ENCODE measurements around the gene CDK14. TPM values are rescaled to one million over a fixed set of nuclear protein-coding genes. Genes with fewer than 3 reads are reported as not detected.
A peak's percentile ranks its signal among the peaks of the same experiment; 100 is the strongest.

CDK14 gene
- total and polyA plus RNA-seq, 10 of the 15 experiments (the other 5 are each of a cell fraction or from before 2014, with no cell fraction given), result 6.5 to 61.3 (median 24.2) TPM

GRCh38 chr7:91050677-91051076 lies 454.6 kb downstream of the CDK14 start (continued):
- TF ChIP-seq E4F1 (IDR thresholded peaks at IDR 0.05; ENCODE audit: borderline replicate concordance, partially characterized antibody), result no peak
- TF ChIP-seq ZBTB4 (CRISPR knock-in tag; IDR thresholded peaks at IDR 0.05), result no peak
- TF ChIP-seq NR2C1 (IDR thresholded peaks at IDR 0.05), result peak; percentile 73
- TF ChIP-seq RELB (IDR thresholded peaks at IDR 0.05; ENCODE audit: low read depth), result no peak
- TF ChIP-seq RAD51 (IDR thresholded peaks at IDR 0.05), result peak; percentile 54; the same call in 1 of the 2 replicates
- peak in 1 of 2 experiments; percentile 32; a peak in 1 of 4 replicates for TF ChIP-seq IKZF2 (IDR thresholded peaks at IDR 0.05)
- TF ChIP-seq CHD4 (IDR thresholded peaks at IDR 0.05), result no peak
- no peak for TF ChIP-seq NKRF (conservative IDR thresholded peaks at IDR 0.05)
- TF ChIP-seq SPI1 (IDR thresholded peaks at IDR 0.05; ENCODE audit: borderline replicate concordance, insufficient read depth, low read depth, low read length), result peak; percentile 72; the same call in 1 of the 2 replicates
- no peak for TF ChIP-seq KLF5 (IDR thresholded peaks at IDR 0.05; ENCODE audit: partially characterized antibody)

Data from GM12878 (cell line).